ENCODE measurements around the gene SPON1. TPM values are rescaled to one million over a fixed set of nuclear protein-coding genes. Genes with fewer than 3 reads are reported as not detected.

The SPON1 gene
- total and polyA plus RNA-seq, 2 of the 8 experiments (the other 6 are each of a cell fraction or from before 2014, with no cell fraction given): 1.5 to 5.4 TPM

DNA sequence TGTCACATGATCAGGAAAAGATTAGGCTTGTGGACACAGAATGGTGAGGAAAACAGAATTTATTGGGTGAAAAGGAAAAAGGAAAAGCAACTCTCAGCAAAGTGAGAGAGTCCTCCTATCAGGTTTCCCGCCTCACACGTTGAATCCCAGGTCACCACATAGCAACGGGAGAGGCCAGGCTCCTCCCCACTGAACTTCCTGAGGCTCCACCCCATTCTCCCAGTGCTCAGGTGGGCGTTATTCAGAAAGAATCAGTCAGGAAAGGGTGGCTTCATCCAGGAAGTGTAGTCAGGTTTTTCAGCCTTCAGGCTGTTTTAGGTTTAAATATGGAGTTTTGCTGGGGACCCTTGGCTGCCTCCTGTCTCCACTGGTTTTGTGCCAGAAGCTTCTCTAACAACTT is 66.9 kb downstream of the SPON1 start:
- no peak overlapping the region for H4K5ac ChIP-seq (ENCODE audit: insufficient read length, low read depth, low read length)
- H3K9ac ChIP-seq (replicated peaks in 1 of 4; ENCODE audit: extremely low read depth in 1 of 4, low read depth in 3 of 4, low read length in 3 of 4): no peak overlapping the region
- H3K18ac ChIP-seq (ENCODE audit: extremely low read depth, low read length): no peak overlapping the region
- no peak overlapping the region for H3K27ac ChIP-seq (ENCODE audit: low read depth, low read length)
- H4K20me1 ChIP-seq (replicated peaks in 1 of 2; ENCODE audit: control insufficient read depth in 1 of 2, insufficient read depth in 2 of 2, low read length in 2 of 2): no peaks in the 10 kb centered on the region
- no peaks in the 10 kb centered on the region for H3K79me1 ChIP-seq (ENCODE audit: low read depth, low read length)
- no peak overlapping the region for H3K4ac ChIP-seq (replicated peaks; ENCODE audit: insufficient read length, low read depth, low read length)
- H3K23me2 ChIP-seq (ENCODE audit: low read depth, low read length): no peaks in the 10 kb centered on the region
- FAIRE-seq: peak; percentile 19
- no peaks in the 10 kb centered on the region for H3K36me3 ChIP-seq (ENCODE audit: control insufficient read depth in 2 of 4, insufficient read depth in 4 of 4, low read length in 3 of 4)
- H3K79me2 ChIP-seq (ENCODE audit: control insufficient read depth in 1 of 2, insufficient read depth in 2 of 2, low read length in 2 of 2): no peaks in the 10 kb centered on the region
- no peaks in the 10 kb centered on the region for H3K27me3 ChIP-seq (replicated peaks in 1 of 4; ENCODE audit: control insufficient read depth in 3 of 4, extremely low read depth in 1 of 4, insufficient read depth in 3 of 4, low read length in 3 of 4)
- CTCF ChIA-PET (ENCODE audit: partially characterized antibody): no interaction called here
- H4K91ac ChIP-seq (replicated peaks; ENCODE audit: insufficient read length, low read length): no peak overlapping the region
- H2BK120ac ChIP-seq (replicated peaks; ENCODE audit: low read depth, low read length): no peak overlapping the region
- no peak for DNase-seq (ENCODE audit: low read depth in 1 of 2, low spot score in 2 of 2)
- H2BK5ac ChIP-seq (ENCODE audit: low read depth, low read length): no peak overlapping the region
- H2AK5ac ChIP-seq (ENCODE audit: low read depth, low read length): no peak overlapping the region
- H3K9me3 ChIP-seq (ENCODE audit: insufficient read depth in 2 of 2, low read depth in 1 of 2, low read length in 1 of 2): no peaks in the 10 kb centered on the region
- POLR2A ChIA-PET (ENCODE audit: partially characterized antibody): interaction anchor here (1.0 kb wide), 1 partner anchor 9 kb away, joined by 4 read pairs; no protein-coding TSS in a partner anchor
- no peak overlapping the region for H3K56ac ChIP-seq (replicated peaks; ENCODE audit: insufficient read length, low read depth, low read length)
- H3K4me2 ChIP-seq (ENCODE audit: insufficient read depth in 1 of 2, low read depth in 2 of 2, low read length in 2 of 2): no peak overlapping the region
- no peak overlapping the region for H2BK12ac ChIP-seq (ENCODE audit: low read depth, low read length)
- no peak overlapping the region for H3K23ac ChIP-seq (ENCODE audit: insufficient read length)
- H2AFZ ChIP-seq (ENCODE audit: low read length): no peak overlapping the region
- no peak overlapping the region for H2BK15ac ChIP-seq (ENCODE audit: low read length)
- H4K8ac ChIP-seq (ENCODE audit: extremely low read depth, insufficient read depth, low read length): no peak overlapping the region
- WGBS, 2 experiments (ENCODE audit: extremely low coverage in 1 of 2, insufficient coverage in 1 of 2, insufficient read length in 1 of 2, insufficient replicate concordance in 2 of 2, low coverage in 1 of 2, low lambda C conversion rate in 2 of 2, missing lambda C conversion rate in 1 of 2): 51% methylated on average over 4 of the region's 4 CpGs; no CpG with 5 or more reads in 1 of the 2 experiments
- H3K4me3 ChIP-seq (ENCODE audit: extremely low read depth in 1 of 4, insufficient read depth in 2 of 4, low read depth in 3 of 4, low read length in 4 of 4): no peak overlapping the region
- H3K4me1 ChIP-seq (replicated peaks in 1 of 4; ENCODE audit: control insufficient read depth in 3 of 4, insufficient read depth in 4 of 4, low read length in 3 of 4): peaks cover 0 to 4% (median 0%) of the 10 kb centered on the region in 4 experiments; a peak in 1 of 7 replicates
- TF ChIP-seq SAP30 (IDR thresholded peaks at IDR 0.05; ENCODE audit: insufficient read depth, insufficient replicate concordance, low read length): no peak
- TF ChIP-seq E2F6 (IDR thresholded peaks at IDR 0.05): peak; percentile 73
- H3K14ac ChIP-seq (ENCODE audit: insufficient read length): no peak overlapping the region
- H2BK20ac ChIP-seq (ENCODE audit: low read length): no peak overlapping the region
